Keratinocyte (primary cell): Measurements from ENCODE around the gene SLC22A14. TPM values are rescaled to one million over a fixed set of nuclear protein-coding genes. Genes with fewer than 3 reads are reported as not detected.

Experiments
- DNase-seq: peaks from one replicate; pipeline ENCODE4 v3.0.0-alpha.2; 2011; ENCODE audit warnings: low read depth, missing footprints, low spot score
- FAIRE-seq: peaks from 2 replicates; lab custom pipeline; 2011; peaks lifted over from hg19 to GRCh38; lab: Jason Lieb, UNC
- H2AFZ ChIP-seq: 2 replicates; pipeline ENCODE4 v1.6.0; 2012; ENCODE audit warnings: low read length, control low read depth, inconsistent platforms; ENCODE audit not compliant: control insufficient read depth
- H3K27ac ChIP-seq: 2 replicates; pipeline ENCODE4 v1.5.1; 2011; ENCODE audit warnings: low read length; ENCODE audit not compliant: control insufficient read depth, insufficient read depth
- H3K27me3 ChIP-seq: 3 replicates; pipeline ENCODE4 v1.6.0; 2011; ENCODE audit warnings: low read length; ENCODE audit not compliant: control insufficient read depth, insufficient read depth; ENCODE audit errors: extremely low read depth
- H3K36me3 ChIP-seq, 2 experiments: 2 replicates in 1 of 2; 3 replicates in 1 of 2; pipeline ENCODE4 v1.5.1; 2011; ENCODE audit warnings: low read length in 2 of 2, mild to moderate bottlenecking in 1 of 2; ENCODE audit not compliant: control insufficient read depth in 2 of 2, insufficient read depth in 2 of 2; ENCODE audit errors: extremely low read depth in 1 of 2
- H3K4me1 ChIP-seq: 3 replicates; pipeline ENCODE4 v1.5.1; 2011; ENCODE audit warnings: low read length; ENCODE audit not compliant: control insufficient read depth, insufficient read depth; ENCODE audit errors: extremely low read depth
- H3K4me2 ChIP-seq: 3 replicates; pipeline ENCODE4 v1.6.0; 2011; ENCODE audit warnings: low read depth, low read length; ENCODE audit not compliant: control insufficient read depth, insufficient read depth; ENCODE audit errors: extremely low read depth
- H3K4me3 ChIP-seq, 3 experiments: fragments of 200-600 bp in 1 of 3; sonication (generic) in 1 of 3; 2 replicates in 2 of 3; 3 replicates in 1 of 3; pipeline ENCODE4 v1.5.1; 2011 to 2016; ENCODE audit warnings: low read length in 3 of 3, mild to moderate bottlenecking in 3 of 3, control low read depth in 2 of 3, inconsistent platforms in 1 of 3, low read depth in 1 of 3, mixed read lengths in 1 of 3, mixed run types in 1 of 3, moderate library complexity in 1 of 3; ENCODE audit not compliant: control insufficient read depth in 2 of 3, insufficient read depth in 2 of 3; ENCODE audit errors: extremely low read depth in 1 of 3
- H3K79me2 ChIP-seq: 2 replicates; pipeline ENCODE4 v1.6.0; 2012; ENCODE audit warnings: low read length; ENCODE audit not compliant: control insufficient read depth, insufficient read depth
- H3K9ac ChIP-seq: 3 replicates; pipeline ENCODE4 v1.6.0; 2011; ENCODE audit warnings: low read length; ENCODE audit not compliant: control insufficient read depth, insufficient read depth; ENCODE audit errors: extremely low read depth
- H3K9me1 ChIP-seq: 3 replicates; pipeline ENCODE4 v1.6.0; 2011; ENCODE audit warnings: low read length; ENCODE audit not compliant: control insufficient read depth, insufficient read depth; ENCODE audit errors: extremely low read depth
- H3K9me3 ChIP-seq: 2 replicates; pipeline ENCODE4 v1.5.1; 2012; ENCODE audit warnings: low read depth, low read length; ENCODE audit not compliant: control insufficient read depth
- H4K20me1 ChIP-seq: 3 replicates; pipeline ENCODE4 v1.6.0; 2011; ENCODE audit warnings: low read length; ENCODE audit not compliant: control insufficient read depth, insufficient read depth; ENCODE audit errors: extremely low read depth
- CTCF ChIP-seq, 3 experiments: IDR thresholded peaks in 1 of 3; conservative IDR thresholded peaks in 1 of 3; optimal IDR thresholded peaks in 1 of 3; 2 replicates in 2 of 3; 3 replicates in 1 of 3; pipeline versions ENCODE3 to v1.5.1; 2011; ENCODE audit warnings: low read length in 3 of 3, mild to moderate bottlenecking in 3 of 3, moderate library complexity in 2 of 3, control low read depth in 1 of 3, inconsistent platforms in 1 of 3; ENCODE audit not compliant: insufficient read depth in 2 of 3; ENCODE audit errors: extremely low read depth in 1 of 3
- EZH2 ChIP-seq: IDR thresholded peaks from one replicate; pipeline ENCODE4 v1.6.1; 2012; ENCODE audit warnings: inconsistent platforms, mild to moderate bottlenecking, low read length, moderate library complexity
- dilution Hi-C: fragments of 300-500 bp; cut with MboI; formaldehyde crosslinking; loops from one replicate; pipeline ENCODE4 v1.7.0; 2020; ENCODE audit warnings: low sequenced_read_pairs; ENCODE audit not compliant: extremely low pct_ligation_motif_present
- polyA plus RNA-seq, 5 experiments: library from polyadenylated mRNA; depleted of rRNA in 3 of 5; stranded (reverse) in 3 of 5; stranded (forward) in 1 of 5; unstranded in 1 of 5; fragments of >200 nt; gene quantifications; 1 replicate in 1 of 5; 2 replicates in 3 of 5; 3 replicates in 1 of 5; pipeline versions ENCODE4 v1.2.1 to v1.2.3, GENCODE V29; 2011 to 2012; ENCODE audit warnings: missing spikeins in 2 of 5, low read depth in 1 of 5, low replicate concordance in 1 of 5

The SLC22A14 gene
- polyA plus RNA-seq, 1 donor (not counting 4 experiments of a cell fraction or from before 2014, with no cell fraction given) = 0.20 TPM

- no peaks in the 10 kb centered on the region for H3K36me3 ChIP-seq
- H3K27me3 ChIP-seq = no peaks in the 10 kb centered on the region
- H3K79me2 ChIP-seq = no peaks in the 10 kb centered on the region
- H3K4me1 ChIP-seq = no peaks in the 10 kb centered on the region
- DNase-seq (peak; percentile 28), FAIRE-seq (peak; percentile 89)
- no peak overlapping the region for H3K27ac ChIP-seq
- no peak overlapping the region for H3K4me2 ChIP-seq
- H2AFZ ChIP-seq = no peak overlapping the region
- H3K9me1 ChIP-seq = no peaks in the 10 kb centered on the region
- no peaks in the 10 kb centered on the region for H4K20me1 ChIP-seq
- no peak overlapping the region for H3K9ac ChIP-seq
- H3K9me3 ChIP-seq = peaks cover 6% of the 10 kb centered on the region
- TF ChIP-seq CTCF (optimal IDR thresholded peaks at IDR 0.05 in 1 of 3, IDR thresholded peaks at IDR 0.05 in 1 of 3, conservative IDR thresholded peaks at IDR 0.05 in 1 of 3; ENCODE audit: extremely low read depth in 1 of 3, insufficient read depth in 2 of 3, low read length in 3 of 3) = no peak
- no peak overlapping the region for H3K4me3 ChIP-seq
- dilution Hi-C loops = no loop called here
Measured at GRCh38 chr3:38327335-38328009, 45.4 kb downstream of the SLC22A14 start.

- H3K36me3 ChIP-seq = no peaks in the 10 kb centered on the region
- TF ChIP-seq CTCF (optimal IDR thresholded peaks at IDR 0.05 in 1 of 3, IDR thresholded peaks at IDR 0.05 in 1 of 3, conservative IDR thresholded peaks at IDR 0.05 in 1 of 3; ENCODE audit: extremely low read depth in 1 of 3, insufficient read depth in 2 of 3, low read length in 3 of 3) (no peak), EZH2 (no peak)
- H3K79me2 ChIP-seq = no peaks in the 10 kb centered on the region
- no peak for DNase-seq
- no peak overlapping the region for H2AFZ ChIP-seq
- FAIRE-seq = no peak
- peaks cover 6% of the 10 kb centered on the region for H3K9me3 ChIP-seq
- H3K9ac ChIP-seq = no peak overlapping the region
- H3K9me1 ChIP-seq = no peaks in the 10 kb centered on the region
- dilution Hi-C loops = no loop called here
- no peak overlapping the region for H3K4me2 ChIP-seq
- H4K20me1 ChIP-seq = no peaks in the 10 kb centered on the region
- no peak overlapping the region for H3K27ac ChIP-seq
- H3K4me1 ChIP-seq = no peaks in the 10 kb centered on the region
- no peaks in the 10 kb centered on the region for H3K27me3 ChIP-seq
- no peak overlapping the region for H3K4me3 ChIP-seq
Measured at GRCh38 chr3:38331257-38332022, 49.3 kb downstream of the SLC22A14 start.
